T-helper 22 cell (primary cell): ENCODE data around the gene AGO1.

ENCODE experiments used
- DNase-seq: peaks from one replicate; pipeline ENCODE4 v3.0.0-alpha.2; 2020; ENCODE audit warnings: low read depth

AGO1 gene

GRCh38 chr1:35980090-35980489, 97.1 kb downstream of the AGO1 start:
- DNase-seq = no peak
